Aorta (tissue), 5 donors: Measurements from ENCODE around the gene WWOX. TPM values are rescaled to one million over a fixed set of nuclear protein-coding genes. Genes with fewer than 3 reads are reported as not detected.

Experiments
- ATAC-seq: fragments of 200-7000 bp; cut with Tn5 transposase; one replicate; pipeline ENCODE4 v1.9.1; 2022; ENCODE audit warnings: moderate library complexity; ENCODE audit not compliant: low FRiP score
- DNase-seq, 2 donors: peaks; one replicate each; pipeline ENCODE4 v3.0.0-alpha.2; 2020
- H3K27ac ChIP-seq, 2 donors: one replicate each; pipeline ENCODE4 v1.5.1; 2013; ENCODE audit warnings: low read length in 2 of 2, mild to moderate bottlenecking in 2 of 2, moderate library complexity in 2 of 2, control low read depth in 1 of 2, inconsistent platforms in 1 of 2, low read depth in 1 of 2
- H3K27me3 ChIP-seq, 2 donors: one replicate each; pipeline ENCODE4 v1.6.1; 2013; ENCODE audit warnings: control low read depth in 1 of 2, low read length in 1 of 2, mild to moderate bottlenecking in 1 of 2, moderate library complexity in 1 of 2; ENCODE audit not compliant: insufficient read depth in 2 of 2, control insufficient read depth in 1 of 2
- H3K36me3 ChIP-seq, 2 donors: one replicate each; pipeline ENCODE4 v1.6.1; 2013; ENCODE audit warnings: control low read depth in 1 of 2, low read length in 1 of 2, mild to moderate bottlenecking in 1 of 2; ENCODE audit not compliant: insufficient read depth in 2 of 2, control insufficient read depth in 1 of 2
- H3K4me1 ChIP-seq, 2 donors: one replicate each; pipeline ENCODE4 v1.6.1; 2013; ENCODE audit warnings: low read length in 2 of 2, control low read depth in 1 of 2, mild to moderate bottlenecking in 1 of 2, moderate library complexity in 1 of 2; ENCODE audit not compliant: insufficient read depth in 2 of 2, control insufficient read depth in 1 of 2
- H3K4me3 ChIP-seq, 2 donors: one replicate each; pipeline ENCODE4 v1.5.1; 2013; ENCODE audit warnings: low read length in 2 of 2, control low read depth in 1 of 2, mild to moderate bottlenecking in 1 of 2
- H3K9me3 ChIP-seq: one replicate; pipeline ENCODE4 v1.6.1; 2013; ENCODE audit warnings: mild to moderate bottlenecking, low read length; ENCODE audit not compliant: control insufficient read depth
- WGBS, 2 donors: extraction: QIAGEN DNeasy Blood & Tissue Kit; methylation state at CpG; one replicate each; pipeline ENCODE4 v1.1.7; 2013; 5-methylcytosine and 5-hydroxymethylcytosine counted together
- intact Hi-C, 2 donors: fragments of 100-400 bp; cut with DNase I; formaldehyde crosslinking; loops; one replicate each; pipeline versions ENCODE4 v1.14.2 to v1.15.0; 2022
- polyA plus RNA-seq, 2 donors: library from polyadenylated mRNA; stranded (reverse); fragments of 200-250 nt; gene quantifications; one replicate each; pipeline ENCODE4 v1.2.3, GENCODE V29; 2013
- total RNA-seq, 2 donors: library from RNA; stranded (reverse); fragmentation: NEBNext Ultra II Directional; extraction: Animal tissue kit (Norgen Biotek cat#: 25700); gene quantifications; one replicate each; pipeline ENCODE4 v1.2.1, GENCODE V29; 2021
- donor health status: healthy with polysubstance abuse.
- donor health status: Bipolar disorder and iron deficiency.
- donor health status: DM: no; HTN: no; CAD: no.
- donor health status: DM: no; HTN: no; CAD: no.
- donor health status: DM: yes; HTN: yes; CAD: no.

WWOX gene
- total and polyA plus RNA-seq, 4 donors = 11.2 to 30.9 (median 14.6) TPM

- H3K36me3 ChIP-seq = no peaks in the 10 kb centered on the region
- 56 to 67% methylated on average over 7 of the region's 7 CpGs for whole genome bisulfite sequencing, 2 donors
- H3K4me3 ChIP-seq = no peak overlapping the region
- no peaks in the 10 kb centered on the region for H3K27me3 ChIP-seq
- no peak overlapping the region for H3K27ac ChIP-seq
- no peaks in the 10 kb centered on the region for H3K9me3 ChIP-seq
- DNase-seq (no peak), ATAC-seq (no peak)
- intact Hi-C loops = no loop called here
- no peaks in the 10 kb centered on the region for H3K4me1 ChIP-seq
Measured at GRCh38 chr16:79066561-79066960, 967.1 kb downstream of the WWOX start.

- DNase-seq = no peak
- Histone ChIP-seq H3K27ac (no peak overlapping the region), H3K27me3 (no peaks in the 10 kb centered on the region), H3K4me1 (no peaks in the 10 kb centered on the region), H3K36me3 (no peaks in the 10 kb centered on the region), H3K9me3 (no peaks in the 10 kb centered on the region), H3K4me3 (no peak overlapping the region)
- ATAC-seq = no peak
- WGBS, 2 donors = 88 to 91% methylated on average over 7 of the region's 7 CpGs
- intact Hi-C loops = no loop called here
Measured at GRCh38 chr16:79067600-79067999, 968.1 kb downstream of the WWOX start.

GRCh38 chr16:79069121-79069520, 969.7 kb downstream of the WWOX start:
- H3K36me3 ChIP-seq = no peaks in the 10 kb centered on the region
- no peak overlapping the region for H3K27ac ChIP-seq
- no peaks in the 10 kb centered on the region for H3K27me3 ChIP-seq
- no peaks in the 10 kb centered on the region for H3K4me1 ChIP-seq
- no peak overlapping the region for H3K4me3 ChIP-seq
- intact Hi-C loops = no loop called here
- 82 to 88% methylated on average over 12 of the region's 12 CpGs for WGBS, 2 donors
- ATAC-seq (no peak), DNase-seq (no peak)
- no peaks in the 10 kb centered on the region for H3K9me3 ChIP-seq

GRCh38 chr16:79069633-79070032, 970.2 kb downstream of the WWOX start:
- H3K4me1 ChIP-seq = no peaks in the 10 kb centered on the region
- no peaks in the 10 kb centered on the region for H3K36me3 ChIP-seq
- H3K27me3 ChIP-seq = no peaks in the 10 kb centered on the region
- DNase-seq = no peak
- 82 to 96% methylated on average over 1 of the region's 1 CpG for WGBS, 2 donors
- intact Hi-C loops = no loop called here
- H3K27ac ChIP-seq = no peak overlapping the region
- no peaks in the 10 kb centered on the region for H3K9me3 ChIP-seq
- no peak for ATAC-seq
- H3K4me3 ChIP-seq = no peak overlapping the region

- 50 to 63% methylated on average over 4 of the region's 4 CpGs for WGBS, 2 donors
- Histone ChIP-seq H3K9me3 (no peaks in the 10 kb centered on the region), H3K27me3 (no peaks in the 10 kb centered on the region), H3K27ac (no peak overlapping the region), H3K36me3 (no peaks in the 10 kb centered on the region), H3K4me3 (no peak overlapping the region), H3K4me1 (no peaks in the 10 kb centered on the region)
- intact Hi-C loops = no loop called here
- ATAC-seq (no peak), DNase-seq (no peak)
Measured at GRCh38 chr16:79071424-79071823, 972.0 kb downstream of the WWOX start.

- intact Hi-C loops = no loop called here
Measured at GRCh38 chr16:79072517-79072916, 973.1 kb downstream of the WWOX start.

GRCh38 chr16:79073566-79073965, 974.1 kb downstream of the WWOX start:
- H3K4me3 ChIP-seq = no peak overlapping the region
- H3K27ac ChIP-seq = no peak overlapping the region
- no peaks in the 10 kb centered on the region for H3K27me3 ChIP-seq
- DNase-seq (no peak), ATAC-seq (no peak)
- intact Hi-C loops = no loop called here
- H3K4me1 ChIP-seq = no peaks in the 10 kb centered on the region
- 87 to 89% methylated on average over 4 of the region's 4 CpGs for WGBS, 2 donors
- H3K36me3 ChIP-seq = no peaks in the 10 kb centered on the region
- H3K9me3 ChIP-seq = no peaks in the 10 kb centered on the region

More at GRCh38 chr16:79072517-79072916, 973.1 kb downstream of the WWOX start:
- ATAC-seq (no peak), DNase-seq (no peak)
- Histone ChIP-seq H3K9me3 (no peaks in the 10 kb centered on the region), H3K36me3 (no peaks in the 10 kb centered on the region), H3K27me3 (no peaks in the 10 kb centered on the region), H3K27ac (no peak overlapping the region), H3K4me1 (no peaks in the 10 kb centered on the region), H3K4me3 (no peak overlapping the region)
- WGBS, 2 donors = 95% methylated on average over 4 of the region's 4 CpGs

- H3K27me3 ChIP-seq = no peaks in the 10 kb centered on the region
- intact Hi-C loops = no loop called here
- ATAC-seq = no peak
- WGBS, 2 donors = 3% methylated on average over 1 of the region's 1 CpG
- H3K9me3 ChIP-seq = no peaks in the 10 kb centered on the region
- H3K4me3 ChIP-seq = no peak overlapping the region
- H3K27ac ChIP-seq = no peak overlapping the region
- DNase-seq = no peak
- H3K4me1 ChIP-seq = no peaks in the 10 kb centered on the region
- H3K36me3 ChIP-seq = no peaks in the 10 kb centered on the region
Measured at GRCh38 chr16:79074541-79074940, 975.1 kb downstream of the WWOX start.

GRCh38 chr16:79074951-79075350, 975.5 kb downstream of the WWOX start:
- Histone ChIP-seq H3K4me1 (no peaks in the 10 kb centered on the region), H3K27ac (no peak overlapping the region), H3K36me3 (no peaks in the 10 kb centered on the region), H3K4me3 (no peak overlapping the region), H3K9me3 (no peaks in the 10 kb centered on the region), H3K27me3 (no peaks in the 10 kb centered on the region)
- no peak for ATAC-seq
- no peak for DNase-seq
- intact Hi-C loops = no loop called here
- 42 to 49% methylated on average over 4 of the region's 4 CpGs for WGBS, 2 donors
